GM12801 (cell line): ENCODE measurements around the gene TBR1.

Experiments used
- CTCF ChIP-seq: IDR thresholded peaks from one replicate; pipeline ENCODE4 v1.5.1; 2011; ENCODE audit warnings: control low read depth; ENCODE audit not compliant: insufficient read length; ENCODE audit errors: extremely low read depth

TBR1 gene

GRCh38 chr2:161425728-161426454, 9.8 kb downstream of the TBR1 start:
- no peak for TF ChIP-seq CTCF

GRCh38 chr2:161426455-161426921, 10.4 kb downstream of the TBR1 start:
- TF ChIP-seq CTCF, result no peak

- TF ChIP-seq CTCF, result no peak
These were observed 11.0 kb downstream of the TBR1 start for GRCh38 chr2:161426922-161427663.

- TF ChIP-seq CTCF, result no peak
These were observed 11.8 kb downstream of the TBR1 start for GRCh38 chr2:161427664-161428587.

GRCh38 chr2:161430386-161430785, 14.3 kb downstream of the TBR1 start:
- TF ChIP-seq CTCF, result no peak

- TF ChIP-seq CTCF, result no peak
These were observed 16.0 kb downstream of the TBR1 start for GRCh38 chr2:161432107-161432506.

- no peak for TF ChIP-seq CTCF
These were observed 18.0 kb downstream of the TBR1 start for GRCh38 chr2:161434118-161434517.
